Colonic mucosa (tissue), 4 donors: ENCODE results near the gene HTRA3. TPM values are rescaled to one million over a fixed set of nuclear protein-coding genes. Genes with fewer than 3 reads are reported as not detected.

Source experiments
- DNase-seq: peaks from one replicate; pipeline ENCODE4 v3.0.0-alpha.2; 2020
- H3K27ac ChIP-seq: fragments of 200-600 bp; one replicate; pipeline ENCODE4 v1.8.0; 2021
- H3K27me3 ChIP-seq: fragments of 200-600 bp; one replicate; pipeline ENCODE4 v1.8.0; 2021
- H3K36me3 ChIP-seq: fragments of 200-600 bp; one replicate; pipeline ENCODE4 v1.8.0; 2021
- H3K4me1 ChIP-seq: fragments of 200-600 bp; one replicate; pipeline ENCODE4 v1.8.0; 2021; ENCODE audit warnings: mild to moderate bottlenecking
- H3K4me3 ChIP-seq: fragments of 200-600 bp; one replicate; pipeline ENCODE4 v1.8.0; 2021
- H3K9ac ChIP-seq, 2 donors: one replicate each; pipeline ENCODE4 v1.7.0; 2013; ENCODE audit warnings: control low read depth in 2 of 2, low read depth in 2 of 2, low read length in 2 of 2
- H3K9me3 ChIP-seq: fragments of 200-600 bp; one replicate; pipeline ENCODE4 v1.8.0; 2021
- CTCF ChIP-seq: fragments of 200-600 bp; IDR thresholded peaks from one replicate; pipeline ENCODE4 v1.8.0; 2022; ENCODE audit warnings: antibody characterized with exemption, mild to moderate bottlenecking
- intact Hi-C: fragments of 100-400 bp; cut with DNase I; formaldehyde crosslinking; loops from one replicate; pipeline ENCODE4 v1.14.1; 2022
- total RNA-seq, 2 donors: library from RNA; stranded (reverse); fragmentation: NEBNext Ultra II Directional in 1 of 2; extraction: Animal tissue kit (Norgen Biotek cat#: 25700) in 1 of 2; gene quantifications; one replicate each; pipeline ENCODE4 v1.2.1, GENCODE V29; 2021
- donor health status: healthy.
- donor health status: DM: no; HTN: no; CAD: no.
- donor health status: DM: no; HTN: no; CAD: no.

HTRA3 gene
- total RNA-seq, 2 donors from 2014 or later: 1.3 to 5.0 TPM

GRCh38 chr4:8224267-8224974 is 45.1 kb upstream of the HTRA3 start:
- peaks cover 8% of the 10 kb centered on the region for H3K4me1 ChIP-seq
- intact Hi-C loops: no loop called here

DNA sequence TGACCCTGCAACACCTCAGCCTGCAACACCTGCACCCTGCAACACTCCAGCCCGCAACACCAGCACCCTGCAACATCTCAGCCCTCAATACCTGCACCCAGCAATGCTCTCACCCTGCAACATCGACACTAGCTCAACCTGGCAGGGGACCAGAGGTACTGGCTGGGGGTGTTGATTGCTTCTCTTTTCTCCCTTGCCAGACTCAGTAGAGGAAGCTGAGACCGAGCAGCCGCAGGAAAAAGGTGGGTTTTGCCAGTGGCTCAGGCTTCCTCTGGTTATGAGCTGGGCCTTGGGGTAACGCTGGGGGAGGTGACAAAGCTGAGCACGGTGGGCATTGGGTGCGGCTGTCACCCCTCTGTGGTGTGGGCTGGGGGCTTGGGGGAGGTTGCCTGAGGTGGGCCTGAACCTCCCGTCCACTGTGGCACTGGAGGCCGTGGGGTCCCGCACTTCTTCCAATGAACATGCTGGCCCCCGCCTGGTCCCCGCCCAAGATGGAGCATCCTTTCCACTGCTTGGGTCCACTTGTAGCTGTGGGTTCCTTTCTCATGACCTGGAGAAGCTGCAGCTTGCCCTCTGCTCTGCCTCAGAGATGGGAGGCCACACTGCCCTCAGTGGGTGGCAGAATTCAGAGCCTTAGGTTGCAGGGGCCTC is 44.5 kb upstream of the HTRA3 start:
- no peak overlapping the region for H3K9ac ChIP-seq
- H3K27me3 ChIP-seq: no peaks in the 10 kb centered on the region
- DNase-seq: no peak
- no peak overlapping the region for H3K4me3 ChIP-seq
- H3K9me3 ChIP-seq: no peaks in the 10 kb centered on the region
- intact Hi-C loops: no loop called here
- no peaks in the 10 kb centered on the region for H3K36me3 ChIP-seq
- H3K4me1 ChIP-seq: peaks cover 8% of the 10 kb centered on the region
- H3K27ac ChIP-seq: no peak overlapping the region
- no peak for TF ChIP-seq CTCF

More at GRCh38 chr4:8224267-8224974, 45.1 kb upstream of the HTRA3 start:
- Histone ChIP-seq H3K27ac (no peak overlapping the region), H3K4me3 (no peak overlapping the region), H3K9ac (no peak overlapping the region), H3K36me3 (no peaks in the 10 kb centered on the region), H3K27me3 (no peaks in the 10 kb centered on the region), H3K9me3 (no peaks in the 10 kb centered on the region)
- DNase-seq: no peak
- no peak for TF ChIP-seq CTCF

- Histone ChIP-seq H3K4me3 (no peak overlapping the region), H3K27ac (no peak overlapping the region), H3K36me3 (no peaks in the 10 kb centered on the region), H3K27me3 (no peaks in the 10 kb centered on the region), H3K9ac (no peak overlapping the region), H3K4me1 (peaks cover 8% of the 10 kb centered on the region), H3K9me3 (no peaks in the 10 kb centered on the region)
- intact Hi-C loops: no loop called here
- TF ChIP-seq CTCF: no peak
- DNase-seq: no peak
Observed at GRCh38 chr4:8225706-8226443, 43.7 kb upstream of the HTRA3 start.

DNA sequence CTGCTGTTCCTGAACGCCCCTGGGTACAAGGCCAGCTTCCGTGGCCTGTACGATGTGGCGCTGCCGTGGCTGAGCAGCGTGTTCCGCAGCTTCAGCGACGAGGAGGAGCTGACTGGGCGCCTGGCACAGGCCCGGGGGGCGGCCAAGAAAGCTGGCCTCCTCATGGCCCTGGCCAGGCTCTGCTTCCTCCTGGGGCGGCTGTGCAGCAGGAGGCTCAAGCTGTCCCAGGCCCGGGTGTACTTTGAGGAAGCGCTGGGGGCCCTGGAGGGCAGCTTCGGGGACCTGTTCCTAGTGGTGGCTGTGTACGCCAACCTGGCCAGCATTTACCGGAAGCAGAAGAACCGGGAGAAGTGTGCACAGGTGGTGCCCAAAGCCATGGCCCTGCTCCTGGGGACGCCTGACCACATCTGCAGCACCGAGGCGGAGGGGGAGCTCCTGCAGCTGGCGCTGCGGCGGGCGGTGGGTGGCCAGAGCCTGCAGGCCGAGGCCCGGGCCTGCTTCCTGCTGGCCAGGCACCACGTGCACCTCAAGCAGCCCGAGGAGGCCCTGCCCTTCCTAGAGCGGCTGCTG is 42.3 kb upstream of the HTRA3 start:
- no peaks in the 10 kb centered on the region for H3K27me3 ChIP-seq
- TF ChIP-seq CTCF: no peak
- H3K4me3 ChIP-seq: no peak overlapping the region
- no peak for DNase-seq
- H3K36me3 ChIP-seq: no peaks in the 10 kb centered on the region
- no peak overlapping the region for H3K9ac ChIP-seq
- peaks cover 8% of the 10 kb centered on the region for H3K4me1 ChIP-seq
- no peaks in the 10 kb centered on the region for H3K9me3 ChIP-seq
- intact Hi-C loops: no loop called here
- no peak overlapping the region for H3K27ac ChIP-seq

- Histone ChIP-seq H3K27ac (no peak overlapping the region), H3K4me1 (peaks cover 8% of the 10 kb centered on the region), H3K27me3 (no peaks in the 10 kb centered on the region), H3K36me3 (no peaks in the 10 kb centered on the region), H3K9ac (peak overlapping the region in 1 of 2 donors; percentile 35), H3K9me3 (no peaks in the 10 kb centered on the region), H3K4me3 (no peak overlapping the region)
- intact Hi-C loops: no loop called here
- DNase-seq: no peak
- no peak for TF ChIP-seq CTCF
Observed at GRCh38 chr4:8227771-8228318, 41.7 kb upstream of the HTRA3 start.
